H1 (cell line): ENCODE data around the gene FBXO2. TPM values are rescaled to one million over a fixed set of nuclear protein-coding genes. Genes with fewer than 3 reads are reported as not detected.

Experiments used
- CREB1 ChIP-seq: IDR thresholded peaks from 2 replicates; pipeline ENCODE4 v1.6.1; 2012; ENCODE audit warnings: inconsistent platforms
- EZH2 ChIP-seq: fragments of 200-600 bp; sonication (generic); IDR thresholded peaks from 2 replicates; pipeline ENCODE4 v1.7.1; 2012; ENCODE audit warnings: low read depth, mild to moderate bottlenecking, moderate library complexity, low read length, inconsistent platforms; ENCODE audit not compliant: severe bottlenecking
- KDM4A ChIP-seq: IDR thresholded peaks from one replicate; pipeline ENCODE4 v1.7.1; 2012; ENCODE audit warnings: low read depth, mild to moderate bottlenecking, moderate library complexity, low read length, inconsistent platforms; ENCODE audit not compliant: severe bottlenecking
- SIN3A ChIP-seq, 2 experiments: IDR thresholded peaks in 1 of 2; conservative IDR thresholded peaks in 1 of 2; 2 replicates each; pipeline ENCODE4 v1.6.1; 2011 to 2012; ENCODE audit warnings: low read length in 2 of 2, improper control_type of control experiment in 1 of 2, low read depth in 1 of 2, mild to moderate bottlenecking in 1 of 2
- SP1 ChIP-seq: IDR thresholded peaks from 2 replicates; pipeline ENCODE4 v1.6.1; 2011; ENCODE audit warnings: low read depth, low read length
- SUZ12 ChIP-seq: fragments of 200-600 bp; sonication (generic); IDR thresholded peaks from 2 replicates; pipeline ENCODE4 v1.6.1; 2012; ENCODE audit warnings: mild to moderate bottlenecking, inconsistent platforms, low read length, moderate library complexity, mixed read lengths
- TAF1 ChIP-seq: IDR thresholded peaks from 2 replicates; pipeline ENCODE4 v1.6.1; 2011; ENCODE audit warnings: mild to moderate bottlenecking, low read depth, low read length
- TAF7 ChIP-seq: optimal IDR thresholded peaks from 2 replicates; pipeline ENCODE3; 2011; ENCODE audit warnings: low read depth, mild to moderate bottlenecking, inconsistent platforms, low read length, moderate library complexity, borderline replicate concordance
- TBP ChIP-seq: IDR thresholded peaks from 2 replicates; pipeline ENCODE4 v1.6.1; 2011; ENCODE audit warnings: low read depth, low read length, improper control_type of control experiment
- YY1 ChIP-seq: IDR thresholded peaks from 2 replicates; pipeline ENCODE4 v1.6.1; 2011; ENCODE audit warnings: low read depth, mild to moderate bottlenecking, low read length
- polyA plus RNA-seq, 7 experiments: library from polyadenylated mRNA; depleted of rRNA in 3 of 7; stranded (reverse) in 5 of 7; unstranded in 2 of 7; fragments of >200 nt in 5 of 7; fragments of 200-250 nt in 2 of 7; gene quantifications; 1 replicate in 5 of 7; 2 replicates in 1 of 7; 4 replicates in 1 of 7; pipeline versions ENCODE4 v1.2.1 to v1.2.3, GENCODE V29; 2011 to 2013; ENCODE audit warnings: missing spikeins in 2 of 7, mixed read lengths in 2 of 7
- total RNA-seq: library from RNA; stranded (reverse); fragmentation: NEBNext Ultra II Directional; extraction: Animal tissue kit (Norgen Biotek cat#: 25700); gene quantifications from 2 replicates; pipeline ENCODE4 v1.2.1, GENCODE V29; 2021
- TF ChIP-seq, protein P1 (sequence below): IDR thresholded peaks from 2 replicates; pipeline ENCODE4 v1.6.1; 2011; ENCODE audit warnings: low read length, improper control_type of control experiment

The FBXO2 gene
- total and polyA plus RNA-seq, 2 of the 8 experiments (the other 6 are each of a cell fraction or from before 2014, with no cell fraction given), result 51.3 to 57.9 TPM

DNA sequence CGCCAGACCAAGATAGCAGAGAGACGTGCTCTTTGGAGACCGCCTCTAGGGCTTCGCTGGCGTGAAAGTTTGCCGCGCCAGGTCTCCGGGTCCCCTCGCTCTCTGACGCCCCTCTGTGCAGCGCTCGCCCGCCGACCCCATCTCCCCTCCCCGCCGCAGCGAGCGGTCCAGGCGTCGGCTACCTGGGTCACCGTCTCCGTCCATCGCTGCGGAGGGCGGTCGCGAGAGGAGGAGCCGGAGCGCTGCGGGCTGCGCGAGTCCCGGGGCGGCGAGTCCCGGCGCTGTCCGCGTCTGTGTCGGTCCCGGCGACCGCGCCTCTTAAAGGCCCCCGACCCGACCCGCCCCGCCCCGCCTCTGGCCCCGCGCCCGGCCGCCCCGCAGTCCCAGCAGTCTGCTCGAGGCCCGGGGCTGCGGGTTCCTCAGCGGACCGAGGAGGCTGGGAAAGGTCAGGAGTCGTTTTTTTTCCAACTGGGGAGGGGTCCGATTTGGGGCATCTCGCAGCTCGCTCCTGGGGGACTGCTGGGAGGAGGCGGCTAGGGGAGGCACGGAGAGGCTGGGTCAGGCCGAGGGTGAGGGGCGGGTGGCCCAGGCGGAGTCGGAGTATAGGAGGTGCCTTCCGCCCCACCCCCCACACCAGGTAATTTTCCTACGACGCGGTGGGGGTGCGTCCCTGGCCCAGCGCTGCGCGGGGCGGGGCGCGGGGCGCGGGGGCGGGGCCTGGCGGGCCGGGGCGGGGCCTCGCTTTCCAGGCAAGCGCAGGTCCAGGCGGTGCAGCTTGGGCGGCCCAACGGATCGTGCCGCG, at the start of gene FBXO2, which contains the start of gene FBXO44 (continued):
- TF ChIP-seq, protein P1, sequence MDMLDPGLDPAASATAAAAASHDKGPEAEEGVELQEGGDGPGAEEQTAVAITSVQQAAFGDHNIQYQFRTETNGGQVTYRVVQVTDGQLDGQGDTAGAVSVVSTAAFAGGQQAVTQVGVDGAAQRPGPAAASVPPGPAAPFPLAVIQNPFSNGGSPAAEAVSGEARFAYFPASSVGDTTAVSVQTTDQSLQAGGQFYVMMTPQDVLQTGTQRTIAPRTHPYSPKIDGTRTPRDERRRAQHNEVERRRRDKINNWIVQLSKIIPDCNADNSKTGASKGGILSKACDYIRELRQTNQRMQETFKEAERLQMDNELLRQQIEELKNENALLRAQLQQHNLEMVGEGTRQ, result no peak
- TF ChIP-seq SUZ12 (no peak), SIN3A (conservative IDR thresholded peaks at IDR 0.05 in 1 of 2, IDR thresholded peaks at IDR 0.05 in 1 of 2; ENCODE audit: low read depth in 1 of 2, low read length in 2 of 2) (no peak), TAF7 (peak; percentile 32), YY1 (no peak), KDM4A (peak; percentile 81), CREB1 (no peak; the same call in 1 of the 2 replicates), SP1 (peak; percentile 63; the same call in 1 of the 2 replicates), TBP (0 out of 2 replicates have a peak, but pooled peaks have one; percentile 26), EZH2 (no peak), TAF1 (0 out of 2 replicates have a peak, but pooled peaks have one; percentile 15)
